ENCODE data around the gene E2F3. TPM values are rescaled to one million over a fixed set of nuclear protein-coding genes. Genes with fewer than 3 reads are reported as not detected.

Gene E2F3
- total and polyA plus RNA-seq, 10 of the 15 experiments (the other 5 are each of a cell fraction or from before 2014, with no cell fraction given): 5.1 to 16.8 (median 10.6) TPM

GRCh38 chr6:20542927-20543602 lies 141.4 kb downstream of the E2F3 start (continued):
- TF ChIP-seq ZBTB33 (IDR thresholded peaks at IDR 0.05) (no peak), CHD2 (IDR thresholded peaks at IDR 0.05; ENCODE audit: borderline replicate concordance, low read depth, low read length) (peak; percentile 78; the same call in 1 of the 2 replicates), MYB (IDR thresholded peaks at IDR 0.05; ENCODE audit: borderline replicate concordance, low read depth, low read length) (0 out of 2 replicates have a peak, but pooled peaks have one; percentile 56), CBFB (IDR thresholded peaks at IDR 0.05; ENCODE audit: low read depth) (peak; percentile 86), POLR2AphosphoS5 (IDR thresholded peaks at IDR 0.05; ENCODE audit: low read length) (no peak), BCL11A (IDR thresholded peaks at IDR 0.05; ENCODE audit: low read depth, low read length) (peak; percentile 38; the same call in 1 of the 2 replicates), MAX (IDR thresholded peaks at IDR 0.05; ENCODE audit: low read depth, low read length) (no peak), GABPA (IDR thresholded peaks at IDR 0.05; ENCODE audit: low read depth) (no peak), KDM1A (IDR thresholded peaks at IDR 0.05; ENCODE audit: borderline replicate concordance) (no peak), PRDM15 (CRISPR knock-in tag; IDR thresholded peaks at IDR 0.05) (no peak), E4F1 (IDR thresholded peaks at IDR 0.05; ENCODE audit: borderline replicate concordance, partially characterized antibody) (no peak), ZNF687 (IDR thresholded peaks at IDR 0.05) (peak; percentile 33; the same call in 1 of the 2 replicates)
